ENCODE data around the gene ST6GALNAC3. TPM values are rescaled to one million over a fixed set of nuclear protein-coding genes. Genes with fewer than 3 reads are reported as not detected.

The ST6GALNAC3 gene
- total RNA-seq, 1 donor from 2014 or later: 62.3 TPM

DNA sequence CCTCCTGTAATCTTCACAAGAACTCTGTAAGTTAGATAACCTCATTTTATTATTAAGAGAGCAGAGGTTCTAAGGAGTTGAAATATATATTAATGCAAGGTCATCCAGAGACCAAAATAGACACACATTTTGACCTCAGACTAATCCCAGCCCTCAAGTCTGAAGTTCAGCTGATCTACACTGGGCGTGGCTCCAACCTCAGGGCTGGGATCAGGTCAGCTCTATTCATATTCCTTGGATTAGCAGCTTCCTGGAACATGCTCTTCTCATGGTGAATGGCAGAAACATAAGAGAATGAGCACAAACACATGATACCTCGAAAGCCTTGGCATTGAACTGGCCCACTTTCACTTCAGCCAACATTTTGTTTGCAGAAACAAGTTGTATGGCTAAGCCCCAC lies 592.0 kb downstream of the ST6GALNAC3 start:
- Mint-ChIP-seq H3K27me3 (ENCODE audit: low read depth) (peaks cover 1% of the 10 kb centered on the region), H3K4me1 (peaks cover 8% of the 10 kb centered on the region), H3K27ac (no peak overlapping the region), H3K36me3 (no peaks in the 10 kb centered on the region), H3K9me3 (peaks cover 19% of the 10 kb centered on the region), H3K4me3 (no peak overlapping the region)
- TF ChIP-seq, protein P1, sequence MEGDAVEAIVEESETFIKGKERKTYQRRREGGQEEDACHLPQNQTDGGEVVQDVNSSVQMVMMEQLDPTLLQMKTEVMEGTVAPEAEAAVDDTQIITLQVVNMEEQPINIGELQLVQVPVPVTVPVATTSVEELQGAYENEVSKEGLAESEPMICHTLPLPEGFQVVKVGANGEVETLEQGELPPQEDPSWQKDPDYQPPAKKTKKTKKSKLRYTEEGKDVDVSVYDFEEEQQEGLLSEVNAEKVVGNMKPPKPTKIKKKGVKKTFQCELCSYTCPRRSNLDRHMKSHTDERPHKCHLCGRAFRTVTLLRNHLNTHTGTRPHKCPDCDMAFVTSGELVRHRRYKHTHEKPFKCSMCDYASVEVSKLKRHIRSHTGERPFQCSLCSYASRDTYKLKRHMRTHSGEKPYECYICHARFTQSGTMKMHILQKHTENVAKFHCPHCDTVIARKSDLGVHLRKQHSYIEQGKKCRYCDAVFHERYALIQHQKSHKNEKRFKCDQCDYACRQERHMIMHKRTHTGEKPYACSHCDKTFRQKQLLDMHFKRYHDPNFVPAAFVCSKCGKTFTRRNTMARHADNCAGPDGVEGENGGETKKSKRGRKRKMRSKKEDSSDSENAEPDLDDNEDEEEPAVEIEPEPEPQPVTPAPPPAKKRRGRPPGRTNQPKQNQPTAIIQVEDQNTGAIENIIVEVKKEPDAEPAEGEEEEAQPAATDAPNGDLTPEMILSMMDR (IDR thresholded peaks at IDR 0.05; ENCODE audit: unreplicated experiment): no peak
- no peak for DNase-seq (ENCODE audit: low spot score in 2 of 2, unreplicated experiment in 2 of 2)

GRCh38 chr1:76668046-76668445 lies 593.5 kb downstream of the ST6GALNAC3 start:
- no peak for DNase-seq (ENCODE audit: low spot score in 2 of 2, unreplicated experiment in 2 of 2)
- Mint-ChIP-seq H3K36me3 (no peaks in the 10 kb centered on the region), H3K27me3 (ENCODE audit: low read depth) (no peaks in the 10 kb centered on the region), H3K27ac (peak overlapping the region; percentile 43), H3K9me3 (peaks cover 11% of the 10 kb centered on the region), H3K4me1 (peaks cover 8% of the 10 kb centered on the region), H3K4me3 (no peak overlapping the region)
- TF ChIP-seq, protein P1 (IDR thresholded peaks at IDR 0.05; ENCODE audit: unreplicated experiment): no peak

GRCh38 chr1:76669131-76669530 lies 594.6 kb downstream of the ST6GALNAC3 start:
- peaks cover 4% of the 10 kb centered on the region for H3K27me3 Mint-ChIP-seq (ENCODE audit: low read depth)
- no peak overlapping the region for H3K4me3 Mint-ChIP-seq
- H3K36me3 Mint-ChIP-seq: no peaks in the 10 kb centered on the region
- peaks cover 8% of the 10 kb centered on the region for H3K4me1 Mint-ChIP-seq
- no peak overlapping the region for H3K27ac Mint-ChIP-seq
- peaks cover 9% of the 10 kb centered on the region for H3K9me3 Mint-ChIP-seq
- TF ChIP-seq, protein P1 (IDR thresholded peaks at IDR 0.05; ENCODE audit: unreplicated experiment): no peak
- no peak for DNase-seq (ENCODE audit: low spot score in 2 of 2, unreplicated experiment in 2 of 2)

GRCh38 chr1:76669624-76670315 lies 595.2 kb downstream of the ST6GALNAC3 start:
- H3K27me3 Mint-ChIP-seq (ENCODE audit: low read depth): peaks cover 8% of the 10 kb centered on the region
- H3K27ac Mint-ChIP-seq: no peak overlapping the region
- no peak overlapping the region for H3K4me3 Mint-ChIP-seq
- H3K4me1 Mint-ChIP-seq: peaks cover 8% of the 10 kb centered on the region
- no peak for DNase-seq (ENCODE audit: low spot score in 2 of 2, unreplicated experiment in 2 of 2)
- peaks cover 5% of the 10 kb centered on the region for H3K9me3 Mint-ChIP-seq
- H3K36me3 Mint-ChIP-seq: no peaks in the 10 kb centered on the region
- TF ChIP-seq, protein P1 (IDR thresholded peaks at IDR 0.05; ENCODE audit: unreplicated experiment): no peak

DNA sequence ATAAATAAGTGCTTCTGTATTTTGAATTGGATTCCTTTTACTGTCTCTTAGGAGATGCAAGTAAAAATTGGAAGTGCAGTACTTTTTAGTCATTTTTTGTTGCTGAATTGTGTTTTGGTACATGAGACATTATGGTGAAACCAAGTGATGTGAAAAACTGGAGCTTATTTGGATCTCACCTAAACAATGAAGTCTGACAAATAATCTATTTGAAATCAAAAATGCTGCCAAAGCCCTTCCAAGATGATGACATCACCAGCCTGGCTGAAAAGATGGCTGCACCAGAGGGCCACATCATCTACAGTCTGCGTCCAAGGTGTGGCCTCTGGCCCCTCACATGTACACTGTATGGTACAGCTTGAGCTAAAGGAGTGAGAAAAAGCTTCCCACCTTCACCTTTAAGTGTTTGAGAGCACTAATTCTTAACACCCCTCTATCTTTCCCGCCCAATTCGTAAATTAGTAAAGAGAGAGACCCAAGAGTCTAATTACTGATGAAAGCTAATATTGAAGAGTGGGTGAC lies 600.2 kb downstream of the ST6GALNAC3 start:
- Mint-ChIP-seq H3K4me1 (peaks cover 7% of the 10 kb centered on the region), H3K9me3 (peaks cover 5% of the 10 kb centered on the region), H3K4me3 (no peak overlapping the region), H3K27ac (no peak overlapping the region), H3K27me3 (ENCODE audit: low read depth) (peaks cover 23% of the 10 kb centered on the region), H3K36me3 (no peaks in the 10 kb centered on the region)
- TF ChIP-seq, protein P1 (IDR thresholded peaks at IDR 0.05; ENCODE audit: unreplicated experiment): no peak
- DNase-seq (ENCODE audit: low spot score in 2 of 2, unreplicated experiment in 2 of 2): no peak

All from mesothelial cell of epicardium (in vitro differentiated cells).